Measurements from ENCODE around the gene JPT2. TPM values are rescaled to one million over a fixed set of nuclear protein-coding genes. Genes with fewer than 3 reads are reported as not detected.

The JPT2 gene
- polyA plus RNA-seq, 1 experiment, result 41.2 TPM

GRCh38 chr16:1655269-1655807 lies 22.7 kb upstream of the JPT2 start:
- CTCF ChIA-PET, result no interaction called here
- Histone ChIP-seq H3K4me3 (ENCODE audit: low read depth, low read length) (no peak overlapping the region), H3K27ac (ENCODE audit: low read depth, low read length) (no peak overlapping the region), H3K27me3 (ENCODE audit: control insufficient read depth, insufficient read depth, low read length) (no peaks in the 10 kb centered on the region), H3K9me3 (ENCODE audit: control insufficient read depth, insufficient read depth, low read length) (no peaks in the 10 kb centered on the region; the same call in 1 of the 2 replicates)
- POLR2A ChIA-PET, result interaction anchor here (0.6 kb wide), 1 partner anchor 68 kb away, joined by 3 read pairs; no protein-coding TSS in a partner anchor
- TF ChIP-seq CTCF (IDR thresholded peaks at IDR 0.05; ENCODE audit: low read depth, low read length), result no peak
- no peak for DNase-seq (ENCODE audit: low read depth, low spot score)

GRCh38 chr16:1655909-1656807 lies 21.9 kb upstream of the JPT2 start:
- H3K9me3 ChIP-seq (ENCODE audit: control insufficient read depth, insufficient read depth, low read length), result no peaks in the 10 kb centered on the region; the same call in 1 of the 2 replicates
- H3K27me3 ChIP-seq (ENCODE audit: control insufficient read depth, insufficient read depth, low read length), result no peaks in the 10 kb centered on the region
- H3K27ac ChIP-seq (ENCODE audit: low read depth, low read length), result no peak overlapping the region
- no peak overlapping the region for H3K4me3 ChIP-seq (ENCODE audit: low read depth, low read length)
- DNase-seq (ENCODE audit: low read depth, low spot score), result no peak
- CTCF ChIA-PET, result no interaction called here
- POLR2A ChIA-PET, result no interaction called here
- TF ChIP-seq CTCF (IDR thresholded peaks at IDR 0.05; ENCODE audit: low read depth, low read length), result no peak

GRCh38 chr16:1656808-1657617 lies 21.1 kb upstream of the JPT2 start:
- no peak for DNase-seq (ENCODE audit: low read depth, low spot score)
- no peak for TF ChIP-seq CTCF (IDR thresholded peaks at IDR 0.05; ENCODE audit: low read depth, low read length)

GRCh38 chr16:1657841-1658240 lies 20.2 kb upstream of the JPT2 start:
- CTCF ChIA-PET, result no interaction called here
- no peak overlapping the region for H3K4me3 ChIP-seq (ENCODE audit: low read depth, low read length)
- no peaks in the 10 kb centered on the region for H3K27me3 ChIP-seq (ENCODE audit: control insufficient read depth, insufficient read depth, low read length)
- DNase-seq (ENCODE audit: low read depth, low spot score), result no peak
- no peak overlapping the region for H3K27ac ChIP-seq (ENCODE audit: low read depth, low read length)
- no peak for TF ChIP-seq CTCF (IDR thresholded peaks at IDR 0.05; ENCODE audit: low read depth, low read length)
- no peaks in the 10 kb centered on the region; the same call in 1 of the 2 replicates for H3K9me3 ChIP-seq (ENCODE audit: control insufficient read depth, insufficient read depth, low read length)
- POLR2A ChIA-PET, result no interaction called here

More at GRCh38 chr16:1656808-1657617, 21.1 kb upstream of the JPT2 start:
- Histone ChIP-seq H3K4me3 (ENCODE audit: low read depth, low read length) (no peak overlapping the region), H3K9me3 (ENCODE audit: control insufficient read depth, insufficient read depth, low read length) (no peaks in the 10 kb centered on the region; the same call in 1 of the 2 replicates), H3K27ac (ENCODE audit: low read depth, low read length) (no peak overlapping the region), H3K27me3 (ENCODE audit: control insufficient read depth, insufficient read depth, low read length) (no peaks in the 10 kb centered on the region)
- ChIA-PET POLR2A (no interaction called here), CTCF (no interaction called here)
